B cell (primary cell): ENCODE results near the gene C2orf42. TPM values are rescaled to one million over a fixed set of nuclear protein-coding genes. Genes with fewer than 3 reads are reported as not detected.
A peak's percentile ranks its signal among the peaks of the same experiment; 100 is the strongest.

Experiments
- ATAC-seq: fragments of 200-7000 bp; cut with Tn5 transposase; one replicate; pipeline ENCODE4 v1.10.0; 2021; ENCODE audit warnings: low read depth, mild to moderate bottlenecking, moderate number of reproducible peaks, moderate library complexity
- CTCF ChIA-PET: fragments of 350-600 bp; sonication (Branson Sonifier 250); formaldehyde crosslinking; loops from one replicate; lab custom pipeline; 2021; ENCODE audit warnings: antibody characterized with exemption, inconsistent platforms; lab: Charles Lee
- POLR2A ChIA-PET: fragments of 350-600 bp; sonication (Branson Sonifier 250); formaldehyde crosslinking; loops from one replicate; lab custom pipeline; 2021; ENCODE audit warnings: antibody characterized with exemption; lab: Charles Lee
- DNase-seq: peaks from one replicate; pipeline ENCODE4 v3.0.0; 2013
- H2AFZ ChIP-seq: 2 replicates; pipeline ENCODE4 v1.6.1; 2012; ENCODE audit warnings: mild to moderate bottlenecking, low read depth, low read length; ENCODE audit not compliant: insufficient read depth, poor library complexity, severe bottlenecking
- H3K27ac ChIP-seq, 2 donors: 1 replicate in 1 of 2; 2 replicates in 1 of 2; pipeline ENCODE4 v1.5.1; 2012 to 2013; ENCODE audit warnings: low read length in 2 of 2, mild to moderate bottlenecking in 2 of 2, moderate library complexity in 1 of 2
- H3K27me3 ChIP-seq, 4 experiments: fragments of 200-600 bp in 1 of 4; sonication (generic) in 1 of 4; replicated peaks in 1 of 4; 1 replicate in 2 of 4; 2 replicates in 2 of 4; pipeline versions ENCODE4 v1.6.1 to v1.7.0; 2013 to 2016; ENCODE audit warnings: low read length in 3 of 4, mild to moderate bottlenecking in 2 of 4, mixed read lengths in 1 of 4, moderate library complexity in 1 of 4; ENCODE audit not compliant: insufficient read depth in 4 of 4, control insufficient read depth in 3 of 4; ENCODE audit errors: control extremely low read depth in 1 of 4
- H3K36me3 ChIP-seq, 2 experiments: replicated peaks in 1 of 2; 1 replicate in 1 of 2; 2 replicates in 1 of 2; pipeline versions ENCODE4 v1.6.1 to v1.7.1; 2013; ENCODE audit warnings: low read length in 1 of 2; ENCODE audit not compliant: insufficient read depth in 2 of 2, control insufficient read depth in 1 of 2; ENCODE audit errors: control extremely low read depth in 1 of 2, extremely low read depth in 1 of 2
- H3K4me1 ChIP-seq, 2 donors: fragments of 200-600 bp in 1 of 2; sonication (generic) in 1 of 2; 1 replicate in 1 of 2; 2 replicates in 1 of 2; pipeline versions ENCODE4 v1.5.1 to v1.6.1; 2013 to 2017; ENCODE audit warnings: low read length in 2 of 2; ENCODE audit not compliant: control insufficient read depth in 2 of 2, insufficient read depth in 2 of 2
- H3K4me2 ChIP-seq: replicated peaks from 2 replicates; pipeline ENCODE3; 2012; ENCODE audit warnings: mild to moderate bottlenecking, low read depth, low read length; ENCODE audit not compliant: poor library complexity, severe bottlenecking
- H3K4me3 ChIP-seq, 5 experiments: fragments of 200-600 bp in 1 of 5; sonication (generic) in 1 of 5; 1 replicate in 3 of 5; 2 replicates in 2 of 5; pipeline versions ENCODE4 v1.5.1 to v1.7.0; 2011 to 2016; ENCODE audit warnings: low read length in 4 of 5, mild to moderate bottlenecking in 4 of 5, low read depth in 2 of 5, control low read depth in 1 of 5, moderate library complexity in 1 of 5; ENCODE audit not compliant: insufficient read depth in 1 of 5; ENCODE audit errors: control extremely low read depth in 1 of 5, extremely low read depth in 1 of 5
- H3K79me2 ChIP-seq: fragments of 200-600 bp; sonication (generic); one replicate; pipeline ENCODE4 v1.6.0; 2016; ENCODE audit warnings: low read length; ENCODE audit not compliant: control insufficient read depth, insufficient read depth
- H3K9ac ChIP-seq: fragments of 200-600 bp; sonication (generic); 2 replicates; pipeline ENCODE4 v1.6.1; 2017; ENCODE audit warnings: mild to moderate bottlenecking, low read length, moderate library complexity
- H3K9me3 ChIP-seq, 3 donors: one replicate each; pipeline versions ENCODE4 v1.6.1 to v1.7.1; 2013; ENCODE audit warnings: low read length in 2 of 3; ENCODE audit not compliant: control insufficient read depth in 2 of 3, insufficient read depth in 1 of 3; ENCODE audit errors: control extremely low read depth in 1 of 3
- H4K20me1 ChIP-seq: 2 replicates; pipeline ENCODE4 v1.6.0; 2012; ENCODE audit warnings: mild to moderate bottlenecking, low read length; ENCODE audit not compliant: insufficient read depth, control insufficient read depth, poor library complexity, severe bottlenecking
- H3K27ac Mint-ChIP-seq: one replicate; pipeline ENCODE4 v1.8.0; 2021; ENCODE audit warnings: mixed read lengths
- H3K27me3 Mint-ChIP-seq: one replicate; pipeline ENCODE4 v1.8.0; 2021; ENCODE audit warnings: mixed read lengths
- H3K4me1 Mint-ChIP-seq: one replicate; pipeline ENCODE4 v1.8.0; 2021; ENCODE audit warnings: mixed read lengths
- H3K4me3 Mint-ChIP-seq: one replicate; pipeline ENCODE4 v1.8.0; 2021; ENCODE audit warnings: mixed read lengths
- H3K9me3 Mint-ChIP-seq: one replicate; pipeline ENCODE4 v1.8.0; 2022; ENCODE audit warnings: mixed read lengths; ENCODE audit not compliant: insufficient read depth
- EZH2 ChIP-seq: IDR thresholded peaks from 2 replicates; pipeline ENCODE4 v1.6.1; 2012; ENCODE audit warnings: borderline replicate concordance, low read depth, mild to moderate bottlenecking, moderate library complexity, low read length; ENCODE audit not compliant: insufficient read depth, poor library complexity, severe bottlenecking
- WGBS: methylation state at CpG from one replicate; pipeline ENCODE4 v1.1.5; 2013; ENCODE audit warnings: missing lambda C conversion rate; ENCODE audit not compliant: insufficient coverage; 5-methylcytosine and 5-hydroxymethylcytosine counted together
- intact Hi-C: fragments of 100-400 bp; cut with micrococcal nuclease; formaldehyde crosslinking; loops from one replicate; pipeline ENCODE4 v1.10.0; 2022
- polyA plus RNA-seq: library from polyadenylated mRNA; depleted of rRNA; stranded (reverse); fragments of >200 nt; gene quantifications from 2 replicates; pipeline ENCODE4 v1.2.3, GENCODE V29; 2012
- total RNA-seq, 2 donors: library from RNA; stranded (reverse); fragments of 120-200 nt in 1 of 2; gene quantifications; 1 replicate in 1 of 2; 2 replicates in 1 of 2; pipeline versions ENCODE4 v1.2.3 to v1.2.4, GENCODE V29; 2013 to 2022
- TF ChIP-seq, protein P1 (sequence below): fragments of 200-600 bp; IDR thresholded peaks from one replicate; pipeline ENCODE4 v1.8.0; 2022; ENCODE audit warnings: antibody characterized with exemption, mild to moderate bottlenecking

C2orf42 gene
- total and polyA plus RNA-seq, 2 donors (not counting 1 experiment from before 2014, with no cell fraction given) = 13.0 to 42.9 TPM

DNA sequence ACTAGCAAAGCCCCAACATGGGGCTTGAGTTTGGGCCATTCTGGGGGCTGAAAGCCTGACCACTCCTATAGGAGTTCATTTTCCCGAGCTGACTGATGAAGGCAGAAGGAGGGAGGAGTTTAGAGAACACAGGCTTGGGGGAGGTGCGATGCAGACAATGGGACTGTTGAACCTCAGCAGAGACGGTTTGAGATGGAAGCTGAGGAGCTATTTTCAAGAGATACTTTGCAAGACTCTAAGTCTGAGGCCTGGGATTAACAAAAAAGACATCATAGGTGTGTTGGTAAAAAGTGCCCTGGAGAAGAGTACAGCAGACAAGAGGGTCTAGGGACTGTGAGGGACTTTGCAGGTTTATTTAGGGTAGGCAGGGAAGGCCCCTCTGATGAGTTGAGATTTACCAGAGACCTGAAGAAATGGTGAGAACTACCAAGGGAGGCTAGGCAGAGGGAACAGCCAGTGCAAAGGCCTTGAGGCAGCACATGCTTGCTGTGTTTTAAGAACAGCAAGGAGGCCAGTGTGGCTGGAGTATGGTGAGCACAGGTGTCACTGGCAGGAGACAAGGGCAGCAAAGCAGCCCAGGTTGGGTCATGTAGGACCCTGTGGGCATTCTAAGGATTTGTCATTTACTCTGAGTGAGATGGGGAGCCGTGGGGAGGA, 71.9 kb downstream of the C2orf42 start:
- Histone ChIP-seq H3K4me1 (peaks cover 53 to 72% of the 10 kb centered on the region in 2 donors), H3K36me3 (no peaks in the 10 kb centered on the region), H3K4me2 (no peak overlapping the region), H2AFZ (peak overlapping the region; percentile 1), H3K79me2 (no peaks in the 10 kb centered on the region), H3K9ac (no peak overlapping the region), H3K9me3 (no peaks in the 10 kb centered on the region), H3K4me3 (no peak overlapping the region), H4K20me1 (no peaks in the 10 kb centered on the region), H3K27me3 (no peaks in the 10 kb centered on the region), H3K27ac (peak overlapping the region in 1 of 2 donors; percentile 38)
- DNase-seq (no peak), ATAC-seq (no peak)
- no peak overlapping the region for H3K4me3 Mint-ChIP-seq
- H3K9me3 Mint-ChIP-seq = no peaks in the 10 kb centered on the region
- H3K4me1 Mint-ChIP-seq = peaks cover 66% of the 10 kb centered on the region
- WGBS = 73% methylated on average over 4 of the region's 4 CpGs
- ChIA-PET CTCF (no interaction called here), POLR2A (interaction anchor here (1.2 to 4.4 kb wide), 2 partner anchors 15 to 24 kb away, joined by 4 to 26 read pairs; no protein-coding TSS in a partner anchor)
- TF ChIP-seq EZH2 = no peak
- TF ChIP-seq, protein P1, sequence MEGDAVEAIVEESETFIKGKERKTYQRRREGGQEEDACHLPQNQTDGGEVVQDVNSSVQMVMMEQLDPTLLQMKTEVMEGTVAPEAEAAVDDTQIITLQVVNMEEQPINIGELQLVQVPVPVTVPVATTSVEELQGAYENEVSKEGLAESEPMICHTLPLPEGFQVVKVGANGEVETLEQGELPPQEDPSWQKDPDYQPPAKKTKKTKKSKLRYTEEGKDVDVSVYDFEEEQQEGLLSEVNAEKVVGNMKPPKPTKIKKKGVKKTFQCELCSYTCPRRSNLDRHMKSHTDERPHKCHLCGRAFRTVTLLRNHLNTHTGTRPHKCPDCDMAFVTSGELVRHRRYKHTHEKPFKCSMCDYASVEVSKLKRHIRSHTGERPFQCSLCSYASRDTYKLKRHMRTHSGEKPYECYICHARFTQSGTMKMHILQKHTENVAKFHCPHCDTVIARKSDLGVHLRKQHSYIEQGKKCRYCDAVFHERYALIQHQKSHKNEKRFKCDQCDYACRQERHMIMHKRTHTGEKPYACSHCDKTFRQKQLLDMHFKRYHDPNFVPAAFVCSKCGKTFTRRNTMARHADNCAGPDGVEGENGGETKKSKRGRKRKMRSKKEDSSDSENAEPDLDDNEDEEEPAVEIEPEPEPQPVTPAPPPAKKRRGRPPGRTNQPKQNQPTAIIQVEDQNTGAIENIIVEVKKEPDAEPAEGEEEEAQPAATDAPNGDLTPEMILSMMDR = no peak
- H3K27ac Mint-ChIP-seq = peak overlapping the region; percentile 83
- intact Hi-C loops = no loop called here
- no peaks in the 10 kb centered on the region for H3K27me3 Mint-ChIP-seq

DNA sequence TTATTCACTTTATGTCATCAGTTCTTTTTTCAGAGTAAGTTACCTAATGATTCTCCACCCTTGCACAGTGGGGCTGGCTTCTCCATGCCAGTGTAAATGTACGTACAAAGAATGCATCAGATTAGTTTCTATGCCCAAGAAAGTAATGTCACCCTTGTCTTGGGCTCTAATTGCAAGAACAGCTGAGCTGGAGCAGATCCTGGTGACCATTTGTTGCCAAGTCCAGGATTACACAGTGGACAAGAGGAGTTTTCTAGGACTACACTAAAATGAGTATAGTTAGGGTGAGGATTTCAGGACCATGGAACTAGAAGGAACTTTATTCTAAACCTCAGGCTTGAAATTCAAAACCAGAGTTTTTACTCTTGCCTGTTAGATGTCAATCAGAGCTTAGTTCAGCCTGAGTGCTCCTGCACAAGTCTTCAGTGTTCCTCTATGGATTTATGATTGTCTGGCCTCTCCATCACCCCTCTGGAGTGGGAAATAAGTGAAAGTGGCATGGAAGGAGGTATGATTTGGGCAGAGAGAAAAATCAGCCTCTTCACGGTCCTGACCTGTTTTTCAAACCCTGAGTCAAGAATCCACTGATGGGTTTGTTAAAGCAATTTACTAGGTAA, 73.8 kb downstream of the C2orf42 start:
- DNase-seq = no peak
- H3K4me3 ChIP-seq = no peak overlapping the region
- no peak overlapping the region for H3K27ac ChIP-seq
- TF ChIP-seq, protein P1 = no peak
- no peak for TF ChIP-seq EZH2
- no peaks in the 10 kb centered on the region for H3K36me3 ChIP-seq
- ATAC-seq = no peak
- no peaks in the 10 kb centered on the region for H3K79me2 ChIP-seq
- ChIA-PET CTCF (interaction anchor here (1.0 to 2.1 kb wide), 5 partner anchors 7 to 17 kb away, joined by 3 to 6 read pairs (median 4); no protein-coding TSS in a partner anchor), POLR2A (interaction anchor here (1.6 to 2.8 kb wide), 4 partner anchors 8 to 30 kb away, joined by 6 to 25 read pairs (median 10); partner anchors contain the start of gene PCBP1)
- no peaks in the 10 kb centered on the region for H3K27me3 ChIP-seq
- peak overlapping the region; percentile 74 for H2AFZ ChIP-seq
- H3K4me1 Mint-ChIP-seq = peaks cover 48% of the 10 kb centered on the region
- no peak overlapping the region for H3K4me2 ChIP-seq
- no peak overlapping the region for H3K9ac ChIP-seq
- H3K27ac Mint-ChIP-seq = peak overlapping the region; percentile 63
- H4K20me1 ChIP-seq = no peaks in the 10 kb centered on the region
- no peaks in the 10 kb centered on the region for H3K27me3 Mint-ChIP-seq
- peaks cover 35 to 54% of the 10 kb centered on the region in 2 donors for H3K4me1 ChIP-seq
- no CpG with 5 or more reads among the region's 2 CpGs for WGBS
- no peaks in the 10 kb centered on the region for H3K9me3 ChIP-seq
- no peak overlapping the region for H3K4me3 Mint-ChIP-seq
- H3K9me3 Mint-ChIP-seq = no peaks in the 10 kb centered on the region
- intact Hi-C loops = no loop called here
